GM23248 (cell line): ENCODE measurements around the gene BBOX1.

Experiments
- EZH2 ChIP-seq: fragments of 200-600 bp; sonication (generic); IDR thresholded peaks from 2 replicates; pipeline ENCODE4 v1.6.1; 2018; ENCODE audit warnings: antibody characterized with exemption, mild to moderate bottlenecking; ENCODE audit not compliant: insufficient read depth, poor library complexity, severe bottlenecking
- EZH2phosphoT487 ChIP-seq: fragments of 200-600 bp; sonication (generic); IDR thresholded peaks from 2 replicates; pipeline ENCODE4 v1.6.1; 2018; ENCODE audit warnings: antibody characterized with exemption, moderate library complexity, mild to moderate bottlenecking, low read depth; ENCODE audit not compliant: insufficient read depth

DNA sequence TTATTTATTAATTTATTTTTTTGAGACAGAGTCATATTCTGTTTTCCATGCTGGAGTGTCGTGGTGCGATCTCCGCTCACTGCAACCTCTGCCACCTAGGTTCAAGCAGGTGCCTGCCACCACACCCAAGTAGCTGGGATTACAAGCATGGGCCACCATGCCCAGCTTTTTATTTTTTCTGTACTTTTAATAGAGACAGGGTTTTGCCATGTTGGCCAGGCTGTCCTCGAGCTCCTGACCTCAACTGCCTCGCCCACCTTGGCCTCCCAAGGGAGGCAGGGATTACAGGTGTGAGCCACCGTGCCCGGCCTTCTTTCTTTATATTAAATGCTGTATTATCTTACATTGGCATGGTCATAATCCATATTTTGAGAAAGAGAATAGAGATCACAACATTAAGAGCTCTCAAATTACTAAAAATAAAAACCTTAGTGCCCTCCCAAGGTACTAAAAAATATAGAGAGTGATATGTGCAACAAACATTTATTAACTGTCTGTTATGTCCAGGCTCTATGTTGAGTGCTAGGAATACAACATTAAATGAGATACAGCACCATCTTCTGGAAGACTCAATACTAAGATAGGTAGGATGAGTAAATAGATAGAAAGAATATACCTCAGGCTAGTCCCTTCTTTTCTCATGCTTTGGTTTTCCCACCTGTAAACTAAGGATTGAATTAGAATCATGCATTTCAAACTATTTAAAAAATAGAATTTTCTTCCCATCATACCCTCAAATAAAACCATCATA lies 84.1 kb downstream of the BBOX1 start:
- no peak for TF ChIP-seq EZH2phosphoT487
- TF ChIP-seq EZH2 = no peak
